GM18511 (cell line): ENCODE data around the gene YKT6.

Experiments used
- ATAC-seq: cut with Tn5 transposase; IDR thresholded peaks from one replicate; pipeline ENCODE4 v1.9.1; 2021; ENCODE audit warnings: mild to moderate bottlenecking, moderate library complexity; ENCODE audit not compliant: unreplicated experiment

Gene YKT6

DNA sequence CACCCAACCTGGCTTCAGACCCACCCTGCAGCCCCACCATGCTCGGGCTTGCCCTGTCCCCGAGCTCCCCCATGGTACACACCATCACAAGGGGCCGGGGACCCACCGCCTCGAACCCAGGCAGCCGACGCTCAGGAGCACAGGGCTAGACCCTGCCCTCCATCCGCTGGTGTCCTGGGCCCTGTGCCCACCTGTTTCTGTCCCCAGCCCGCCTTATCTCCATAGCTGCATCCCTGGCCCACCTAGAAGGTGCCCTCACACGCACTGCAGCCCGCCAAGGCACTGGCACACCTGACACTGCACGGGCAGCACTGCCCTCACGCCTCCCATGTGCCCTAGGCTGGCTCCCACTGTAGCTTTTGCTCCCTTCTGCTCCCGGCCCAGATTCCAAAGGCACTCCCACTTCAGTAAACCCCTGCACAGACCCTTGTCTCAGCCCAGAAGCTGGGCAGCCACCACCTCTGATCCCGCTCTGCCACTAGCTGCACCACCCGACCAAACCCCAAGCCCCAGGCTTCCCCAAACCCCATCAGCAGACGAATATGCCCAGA, 17.1 kb downstream of the YKT6 start:
- ATAC-seq = no peak

DNA sequence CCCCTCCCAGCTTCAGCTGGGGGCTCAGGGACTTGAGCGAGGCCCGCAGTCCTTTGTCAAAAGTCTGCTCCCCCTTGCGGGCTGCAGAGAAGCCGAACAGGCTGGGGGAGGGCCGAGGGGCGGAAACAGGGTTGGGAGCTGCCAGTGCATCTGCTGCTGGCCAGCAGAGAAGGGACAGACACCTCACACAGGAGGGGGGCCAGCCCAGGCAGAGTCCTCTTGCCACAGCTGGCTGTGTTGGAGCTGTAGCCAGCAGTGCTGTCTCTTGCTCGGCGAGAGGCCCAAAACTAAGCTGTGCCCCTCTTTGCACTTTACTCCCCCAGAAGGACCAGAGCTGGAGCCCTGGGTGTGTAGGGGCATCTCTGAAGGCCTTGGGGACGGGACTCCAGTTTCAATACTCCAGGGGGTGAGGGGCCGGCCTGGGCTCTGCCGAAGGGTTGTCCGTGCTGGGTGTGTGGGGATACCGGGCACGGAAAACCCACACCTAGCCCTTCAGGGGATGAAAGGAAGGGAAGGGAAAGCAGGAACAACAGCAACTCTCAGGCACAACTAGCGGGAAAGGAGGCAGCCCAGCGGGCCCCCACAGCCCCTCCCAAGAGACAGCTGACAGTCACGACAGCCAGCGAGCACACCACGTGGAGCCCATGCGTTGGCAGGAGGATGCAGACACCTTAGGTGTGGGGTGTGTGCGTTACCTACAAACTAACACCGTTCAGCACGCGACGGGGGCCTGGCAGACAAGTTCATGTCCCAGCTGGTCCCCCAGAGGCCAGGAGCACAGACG, 17.8 kb downstream of the YKT6 start:
- ATAC-seq = no peak

DNA sequence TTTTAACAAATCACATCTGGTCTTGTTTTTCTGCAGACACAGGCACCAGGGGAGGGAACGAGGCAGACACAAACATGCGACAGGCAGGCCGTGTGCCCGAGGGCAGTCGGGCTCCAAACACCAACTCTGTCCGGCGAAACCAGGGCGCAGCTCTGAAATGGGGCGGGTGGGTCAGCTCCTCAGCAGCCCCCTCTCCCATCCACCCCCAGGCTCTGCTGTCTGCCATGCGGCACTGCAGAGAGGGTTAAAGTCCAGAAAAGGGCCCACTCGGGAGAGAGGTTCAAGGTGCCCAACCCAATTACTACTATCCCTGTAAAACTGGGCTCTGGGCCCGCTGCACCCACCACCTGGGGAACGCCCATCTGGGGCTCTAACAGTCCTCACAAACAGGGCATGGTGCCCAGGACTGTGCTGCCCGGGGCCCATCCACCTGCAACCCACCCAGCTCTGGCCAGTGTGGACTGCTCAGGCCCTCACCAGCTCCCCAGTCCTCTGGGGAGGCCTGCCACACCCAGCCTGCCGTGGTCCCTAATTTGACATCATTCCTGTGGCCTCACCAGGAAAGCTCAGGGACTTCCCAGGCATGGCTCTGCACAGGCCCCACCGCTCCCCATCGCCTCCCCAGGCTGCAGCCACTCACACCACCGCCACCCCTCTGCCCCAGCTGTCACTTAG, 18.7 kb downstream of the YKT6 start:
- no peak for ATAC-seq

DNA sequence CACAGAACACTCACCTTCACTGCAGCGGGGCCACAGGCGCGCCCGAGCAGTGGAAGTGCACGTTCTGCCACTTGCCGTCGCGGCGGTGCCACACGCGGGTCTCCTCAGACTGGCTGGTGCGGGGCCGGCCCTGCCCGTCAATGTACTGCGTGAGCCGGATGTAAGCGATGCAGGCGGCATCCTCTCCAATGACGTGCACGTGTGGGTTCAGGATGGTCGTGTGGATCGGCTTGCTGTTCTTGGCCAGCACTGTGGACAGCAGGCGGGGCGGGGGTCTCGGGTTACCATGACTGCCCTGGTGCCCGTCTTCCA, 19.2 kb downstream of the YKT6 start:
- ATAC-seq = no peak

DNA sequence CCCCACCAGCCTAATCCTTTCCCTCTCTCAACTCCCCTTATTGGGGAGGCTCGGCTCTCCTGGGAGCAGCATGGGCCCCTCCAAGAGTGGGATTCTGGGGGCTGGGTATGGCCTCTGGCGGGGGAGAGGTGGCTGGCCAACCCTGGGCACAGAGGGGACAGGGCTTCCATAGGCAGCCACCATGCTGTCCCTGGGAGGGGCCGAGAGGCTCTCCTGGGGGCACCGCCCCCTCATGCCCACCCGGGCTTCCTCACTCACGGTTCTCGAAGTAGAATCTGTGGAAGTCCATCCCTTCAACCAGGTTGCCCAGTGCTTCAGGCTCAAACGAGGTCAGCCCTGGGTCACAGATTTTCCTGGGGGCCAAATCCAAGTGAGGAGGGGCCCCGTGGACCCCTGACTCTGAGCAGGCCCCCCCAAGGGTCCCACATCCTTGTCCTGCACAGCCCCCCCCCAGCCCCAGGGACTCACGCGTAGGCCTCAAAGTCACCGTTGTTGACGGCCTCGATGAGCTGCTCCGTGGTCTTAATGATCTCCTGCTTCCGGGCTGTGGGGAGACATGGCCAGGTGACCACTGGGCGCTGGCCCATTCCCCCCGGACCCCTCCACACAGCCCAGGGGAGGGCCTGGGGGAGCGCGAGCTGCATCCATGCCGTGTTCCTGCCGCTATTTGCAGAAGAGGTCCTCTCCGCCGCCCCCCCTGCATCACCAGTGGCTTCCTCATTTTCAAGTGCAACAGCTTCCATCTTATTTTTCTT, 19.8 kb downstream of the YKT6 start:
- no peak for ATAC-seq

DNA sequence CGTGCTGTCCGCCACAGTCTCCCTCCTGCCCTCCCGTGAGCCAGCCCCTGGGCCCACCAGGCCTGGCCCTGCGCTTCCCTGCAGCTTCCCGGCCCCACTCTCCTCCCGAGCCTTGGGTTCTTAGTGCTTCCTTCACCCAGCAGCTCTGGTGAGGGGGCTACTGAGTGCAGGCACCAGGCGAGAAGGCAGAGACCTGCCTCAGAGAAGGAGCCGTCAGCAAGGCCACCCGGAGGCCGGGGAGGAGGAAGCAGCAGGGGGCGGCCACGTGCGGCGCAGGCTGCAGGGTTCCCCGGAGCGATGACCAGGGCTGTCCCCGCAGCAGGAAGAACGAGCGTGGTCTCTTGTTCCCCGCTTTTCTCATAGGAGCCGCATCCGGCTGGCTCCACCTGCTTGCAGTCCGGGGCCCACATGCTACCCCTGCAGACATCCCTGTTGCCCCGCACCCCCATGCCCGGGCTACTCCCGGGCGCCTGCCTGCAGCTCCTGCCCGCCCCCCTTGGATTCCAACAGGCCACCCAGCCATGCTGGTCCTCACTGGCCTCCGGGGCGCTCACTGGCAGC, 20.5 kb downstream of the YKT6 start:
- no peak for ATAC-seq

DNA sequence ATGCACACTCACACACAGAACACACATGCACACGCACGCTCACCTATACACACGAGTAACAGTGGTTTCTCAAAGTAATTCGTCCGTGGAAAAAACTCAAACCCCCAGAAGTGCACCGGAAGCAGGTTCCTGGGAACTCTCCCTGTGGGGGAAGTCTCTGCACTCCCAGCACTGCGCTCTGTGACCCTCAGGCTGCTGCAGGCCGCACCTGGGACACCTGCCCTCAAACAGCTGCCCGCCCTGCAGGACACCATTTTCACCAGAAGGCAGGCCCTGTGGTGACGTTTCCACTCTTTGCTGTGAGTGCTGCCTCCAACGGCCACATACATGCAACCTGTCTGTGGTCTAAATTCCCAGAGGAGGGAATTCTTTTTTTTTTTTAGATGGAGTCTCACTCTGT, 21.3 kb downstream of the YKT6 start:
- ATAC-seq = no peak

DNA sequence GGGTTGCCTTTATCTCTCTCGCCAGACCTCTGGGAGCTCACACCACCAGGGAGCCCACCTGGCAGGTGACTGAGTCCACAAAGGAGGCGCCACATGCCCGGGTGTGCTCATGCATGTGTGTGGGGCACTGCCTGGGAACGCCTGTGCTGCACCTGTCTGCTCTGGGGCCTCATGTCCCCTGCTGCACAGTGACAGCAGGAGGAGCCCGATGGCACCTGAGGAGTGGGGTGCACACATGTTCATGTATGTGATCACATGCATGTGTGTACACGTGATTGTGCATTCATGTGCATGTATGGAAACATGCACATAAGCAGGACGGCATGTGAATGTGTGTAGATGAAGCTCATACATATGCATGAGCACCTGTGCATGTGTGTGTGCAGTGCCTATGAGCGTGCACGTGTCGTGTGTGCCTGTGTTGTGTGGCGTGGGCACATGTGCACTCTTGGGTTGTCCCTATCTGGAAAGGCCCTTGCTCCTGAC, 22.0 kb downstream of the YKT6 start:
- no peak for ATAC-seq

DNA sequence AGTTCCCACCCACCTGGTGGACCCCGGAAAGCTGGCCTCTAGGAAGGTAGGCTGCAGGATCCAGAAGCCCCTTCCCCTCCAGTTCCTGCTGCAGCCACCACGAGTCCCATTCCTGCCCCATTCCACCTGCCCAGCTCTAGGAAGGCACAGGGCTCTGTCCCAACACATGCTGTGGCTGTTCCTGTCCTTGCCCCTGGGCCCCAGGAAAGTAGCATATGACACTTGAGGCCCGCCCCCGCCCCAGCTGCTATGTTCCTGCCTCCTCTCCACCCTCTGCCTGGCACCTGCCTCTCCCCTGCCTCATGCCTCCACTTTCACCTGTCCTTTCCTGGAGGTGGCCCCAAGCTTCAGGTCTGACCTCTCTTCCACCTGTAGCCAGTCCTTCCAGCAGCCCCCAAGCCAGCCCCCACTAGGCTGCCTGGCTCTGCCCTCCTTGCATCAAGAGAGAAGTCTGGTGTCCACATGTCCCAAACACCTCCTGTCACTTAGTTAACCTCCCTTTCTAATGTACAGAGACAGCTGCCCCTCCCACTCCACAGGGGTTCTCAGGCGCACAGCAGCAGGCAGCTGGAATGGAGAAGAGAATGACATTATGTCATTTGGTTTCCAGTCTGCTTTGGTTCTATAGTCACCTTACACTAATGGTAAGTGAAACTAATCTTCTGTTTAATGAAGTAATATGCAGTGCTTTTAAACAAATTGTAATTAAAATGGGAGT, 22.7 kb downstream of the YKT6 start:
- ATAC-seq = no peak

DNA sequence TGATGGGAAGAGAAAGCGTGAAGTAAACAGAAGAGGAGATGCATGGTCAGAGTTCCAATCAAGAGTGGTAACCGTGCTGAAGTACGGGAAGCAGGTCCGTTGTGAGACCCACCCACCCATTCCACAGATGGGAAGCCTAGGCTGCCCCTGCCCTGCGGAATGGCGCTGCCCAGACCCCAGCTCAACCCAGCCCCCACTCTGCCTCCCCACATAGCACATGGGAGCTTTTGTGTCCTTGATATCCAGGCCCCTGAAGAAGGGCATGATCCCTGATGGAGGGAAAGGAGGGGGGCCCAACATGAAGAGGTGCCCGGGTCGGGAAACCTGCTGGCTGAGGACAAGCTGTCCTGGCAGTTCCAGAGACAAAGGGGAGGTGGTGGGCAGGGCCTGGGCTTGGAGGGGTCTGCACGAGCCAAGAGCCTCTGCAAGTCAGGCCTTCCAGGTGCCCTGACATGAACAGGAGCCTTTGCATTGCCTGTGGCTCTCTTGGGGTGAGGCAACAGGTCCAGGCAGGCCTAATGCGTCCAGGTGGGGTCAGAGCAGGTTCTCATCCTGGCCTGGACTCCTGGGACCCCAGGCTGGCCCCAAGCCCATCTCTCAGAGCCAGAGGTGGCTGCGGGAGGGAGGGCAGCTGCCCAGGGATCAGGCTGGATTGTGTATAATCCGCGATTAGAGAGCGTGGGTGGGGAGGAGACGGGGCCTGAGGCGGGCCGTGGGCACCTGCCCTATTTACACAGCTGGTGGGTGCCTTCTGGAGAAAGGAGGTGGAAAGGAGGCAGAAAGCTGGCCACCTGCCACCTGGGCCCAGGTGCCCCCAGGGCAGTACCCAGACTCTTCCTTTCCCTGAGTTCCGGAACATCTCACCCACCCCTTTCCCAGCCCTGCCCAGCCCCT, 23.5 kb downstream of the YKT6 start:
- ATAC-seq = no peak

DNA sequence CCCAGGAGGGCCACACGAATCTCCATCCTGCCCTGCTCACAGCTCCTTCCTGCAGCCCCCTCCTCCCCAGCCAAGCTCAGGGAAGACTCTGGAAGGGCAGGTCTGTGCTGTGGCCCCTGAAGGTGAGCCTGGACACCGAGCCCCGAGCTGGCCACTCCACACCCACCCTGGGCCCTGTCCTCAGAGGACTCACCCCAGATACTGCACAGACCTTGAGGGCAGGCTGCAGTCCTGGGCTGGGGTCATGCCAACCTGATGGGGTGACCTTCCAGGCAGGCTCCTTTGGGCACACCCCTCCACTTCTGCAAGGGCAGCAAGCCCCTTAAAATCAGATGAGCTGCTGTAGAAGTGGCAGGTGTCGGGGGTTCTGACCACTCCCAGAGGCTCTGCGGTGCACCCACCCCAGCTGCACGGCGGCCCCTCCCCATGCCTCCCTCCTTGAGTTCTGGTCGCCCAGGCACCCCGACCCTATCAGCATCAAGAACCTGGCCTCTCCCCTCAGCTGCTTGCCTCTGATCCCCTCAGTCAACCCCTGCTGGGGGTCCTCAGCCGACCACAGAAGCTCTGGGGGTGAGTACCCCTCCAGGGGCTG, 24.3 kb downstream of the YKT6 start:
- no peak for ATAC-seq

DNA sequence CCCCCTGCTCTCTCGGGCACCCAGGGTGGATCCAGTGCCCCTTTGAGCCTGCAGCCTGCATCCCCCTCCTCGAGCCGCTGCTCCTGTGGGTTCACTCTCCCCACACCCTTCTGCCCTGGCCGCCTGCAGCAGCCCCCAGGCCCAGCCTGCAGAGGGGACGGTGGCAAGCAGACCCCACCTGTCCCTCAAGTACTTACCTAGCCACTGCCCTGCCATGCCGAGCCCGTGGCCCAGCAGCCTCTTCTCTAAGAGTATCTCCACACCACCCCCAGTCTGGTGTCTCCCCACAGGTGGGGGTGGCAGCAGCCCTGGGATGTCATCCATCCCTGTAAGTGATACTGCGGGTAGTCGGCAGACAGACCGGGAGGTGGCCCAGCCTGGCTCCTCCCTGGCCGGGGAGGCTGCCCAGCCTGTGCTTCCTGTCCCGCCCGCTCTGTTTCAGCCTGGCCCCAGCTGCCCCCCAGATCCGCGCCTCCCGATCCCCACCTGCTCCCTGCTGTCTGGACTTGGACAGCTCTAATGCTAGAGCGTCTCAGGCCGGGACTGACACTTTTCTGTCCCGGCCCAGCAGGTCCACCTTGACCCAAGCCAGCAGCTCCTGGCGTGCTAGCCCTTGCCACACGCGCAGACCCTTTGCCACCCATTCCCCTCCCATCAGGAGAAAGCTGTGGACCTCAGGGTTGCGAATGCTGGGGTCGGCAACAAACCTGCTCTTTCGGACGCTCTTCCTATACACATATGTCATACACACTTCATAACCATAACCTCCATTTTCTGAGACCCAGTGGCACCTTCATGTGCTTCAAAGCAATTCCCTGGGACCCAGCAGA, 25.0 kb downstream of the YKT6 start:
- ATAC-seq = no peak

DNA sequence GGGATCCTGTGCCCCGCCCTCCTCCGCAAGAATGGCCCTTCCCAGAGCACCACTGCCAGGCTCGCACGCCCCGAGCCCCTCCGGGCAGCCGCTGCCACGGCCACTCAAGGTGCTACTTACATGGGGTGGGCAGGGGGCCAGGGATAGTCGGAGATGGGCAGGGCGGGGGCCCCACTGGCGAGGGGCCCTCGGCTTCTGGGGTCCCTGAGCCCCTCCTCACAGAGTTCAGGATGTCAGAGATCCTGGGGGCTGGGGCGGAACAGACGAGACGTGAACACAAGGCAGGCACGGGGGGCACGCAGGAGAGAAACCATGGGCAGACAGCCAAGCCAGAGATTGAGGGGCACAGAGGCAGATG, 25.6 kb downstream of the YKT6 start:
- no peak for ATAC-seq

DNA sequence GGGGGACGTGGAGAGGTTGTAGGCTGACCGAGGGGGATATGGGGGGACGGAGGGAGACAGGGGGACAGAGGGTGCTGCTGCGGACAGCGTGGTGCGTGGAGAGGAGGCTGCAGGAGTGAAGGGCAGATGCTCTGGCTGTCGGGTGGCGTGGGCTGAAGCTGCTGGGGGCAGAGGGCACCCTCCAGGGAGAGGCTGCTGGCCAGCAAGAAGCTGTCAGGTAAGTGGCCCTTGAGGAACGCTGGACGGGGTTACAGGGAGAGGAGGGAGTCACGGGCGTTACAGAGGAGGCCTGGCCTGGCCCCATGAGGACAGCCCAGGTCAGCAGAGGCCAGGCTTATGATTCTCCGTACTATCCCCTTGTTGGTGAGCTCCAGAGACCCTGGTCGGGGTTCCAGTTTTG, 27.1 kb downstream of the YKT6 start:
- no peak for ATAC-seq

DNA sequence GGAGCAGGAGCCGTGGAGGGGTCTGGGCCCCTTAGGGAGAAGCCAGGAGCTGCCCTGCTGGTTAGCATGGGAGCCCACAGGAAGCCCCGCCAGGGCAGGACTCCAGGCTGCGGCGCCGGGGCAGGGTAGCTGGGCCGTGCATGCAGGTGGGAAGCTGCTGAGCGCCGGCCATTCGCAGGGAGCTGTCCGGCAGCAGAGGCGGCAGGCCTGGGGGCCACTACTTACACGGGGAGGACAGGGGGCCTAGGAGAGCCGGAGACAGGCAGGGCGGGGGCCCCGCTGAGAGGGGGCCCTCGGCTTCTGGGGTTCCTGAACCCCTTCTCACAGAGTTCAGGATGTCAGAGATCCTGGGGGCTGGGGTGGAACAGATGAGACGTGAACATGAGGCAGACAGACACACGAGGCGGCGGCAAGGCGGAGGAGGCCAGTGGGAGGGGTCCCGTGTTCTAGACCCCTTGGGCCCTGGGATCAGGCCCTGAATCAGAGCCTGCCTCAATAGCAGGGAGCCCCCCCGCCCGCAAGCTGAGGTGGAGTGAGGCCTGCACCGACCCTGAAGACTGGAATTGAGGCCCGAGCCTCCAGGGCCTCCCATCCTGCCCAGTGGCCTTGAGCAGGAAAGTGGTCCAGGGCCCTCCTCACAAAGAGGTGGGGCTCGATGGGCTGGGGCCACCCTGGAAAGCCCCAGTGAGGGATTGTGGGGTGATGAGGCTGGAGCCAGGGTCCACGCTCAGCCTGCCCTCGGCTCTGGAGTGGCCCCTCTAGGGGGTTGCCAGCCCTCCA, 28.0 kb downstream of the YKT6 start:
- no peak for ATAC-seq

DNA sequence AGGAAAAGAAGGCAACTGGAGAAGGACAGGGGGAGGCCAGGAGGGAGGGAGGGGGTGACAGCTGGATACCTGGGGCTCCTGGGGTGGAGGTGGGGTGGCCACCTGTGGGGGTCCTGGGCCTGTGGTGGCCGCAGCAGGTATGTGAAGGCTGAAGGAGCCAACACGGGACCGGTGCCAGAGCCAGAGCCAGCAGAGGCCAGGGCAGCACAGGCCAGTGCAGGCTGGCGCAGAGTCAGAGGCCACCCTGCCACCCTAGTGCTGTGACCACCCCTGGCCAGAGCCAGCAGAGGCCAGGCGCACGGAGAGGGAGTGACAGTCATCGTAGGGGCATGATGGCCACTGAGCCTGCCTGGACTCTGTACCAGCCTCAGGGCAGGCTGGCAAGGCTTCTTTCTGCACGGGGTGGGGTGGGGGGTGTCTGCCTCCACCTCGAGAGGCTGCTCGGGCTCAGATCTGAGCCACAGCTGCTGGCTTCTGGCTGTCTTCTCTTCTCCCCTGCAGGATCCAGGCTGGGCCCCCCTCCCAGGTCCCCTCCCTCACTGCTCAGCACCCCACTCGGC, 28.8 kb downstream of the YKT6 start:
- ATAC-seq = no peak

DNA sequence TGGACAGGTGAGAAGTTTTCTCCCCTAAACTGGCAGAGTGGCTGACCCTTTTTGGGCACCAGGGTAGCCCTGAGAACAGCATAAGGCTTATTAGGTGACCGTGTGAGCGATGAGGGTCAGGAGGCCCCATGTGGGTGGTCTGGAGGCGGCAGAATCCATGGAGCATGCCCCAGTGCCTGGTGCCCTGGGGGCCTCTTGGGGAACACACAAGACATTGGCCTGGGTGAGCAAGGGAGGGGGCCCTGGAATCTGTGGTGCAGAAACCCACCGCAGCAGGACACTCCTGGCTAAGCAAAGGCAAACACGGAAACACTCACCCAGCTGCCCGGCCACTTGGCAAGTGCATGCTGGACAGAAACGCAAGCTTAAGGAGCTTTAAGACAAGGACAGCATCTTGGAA, 29.5 kb downstream of the YKT6 start:
- no peak for ATAC-seq
